GM21360 (cell line): ENCODE results near the gene RNASEL.

Experiments used
- ATAC-seq: cut with Tn5 transposase; IDR thresholded peaks from one replicate; pipeline ENCODE4 v1.9.1; 2021; ENCODE audit warnings: mild to moderate bottlenecking, moderate library complexity; ENCODE audit not compliant: unreplicated experiment

The RNASEL gene

GRCh38 chr1:182621906-182622305 lies 32.9 kb upstream of the RNASEL start:
- ATAC-seq = no peak

GRCh38 chr1:182620924-182621585 lies 32.0 kb upstream of the RNASEL start:
- no peak for ATAC-seq

DNA sequence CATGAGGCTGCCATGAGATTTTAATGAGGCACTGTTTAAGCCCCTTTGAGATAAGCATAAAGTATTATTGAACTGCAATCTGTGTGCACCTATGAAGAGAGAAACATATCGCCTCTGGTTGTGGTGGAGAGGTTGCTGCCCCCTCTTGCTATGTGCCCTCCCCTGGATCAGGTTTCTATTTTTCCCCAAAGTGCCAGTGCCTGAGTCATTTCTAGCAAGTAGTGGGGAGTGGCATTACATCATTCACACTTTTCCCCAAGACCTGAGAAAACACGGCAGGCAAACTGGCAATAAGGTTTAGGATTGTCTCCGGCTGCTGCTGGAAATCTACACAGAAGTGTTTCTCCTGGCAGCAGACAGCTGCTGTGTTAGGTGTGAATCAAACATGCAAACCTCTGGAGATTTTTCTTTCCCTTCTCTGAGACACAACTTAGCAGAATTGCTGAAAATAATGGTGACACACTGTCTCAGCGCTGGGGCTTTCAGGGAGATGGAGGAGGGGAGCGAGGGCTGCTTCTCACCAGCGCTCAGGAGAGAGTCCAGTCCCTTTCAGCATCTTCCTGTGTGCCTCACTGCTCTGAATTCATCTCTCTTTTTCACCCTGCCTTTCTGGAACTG lies 28.8 kb upstream of the RNASEL start:
- ATAC-seq = no peak

DNA sequence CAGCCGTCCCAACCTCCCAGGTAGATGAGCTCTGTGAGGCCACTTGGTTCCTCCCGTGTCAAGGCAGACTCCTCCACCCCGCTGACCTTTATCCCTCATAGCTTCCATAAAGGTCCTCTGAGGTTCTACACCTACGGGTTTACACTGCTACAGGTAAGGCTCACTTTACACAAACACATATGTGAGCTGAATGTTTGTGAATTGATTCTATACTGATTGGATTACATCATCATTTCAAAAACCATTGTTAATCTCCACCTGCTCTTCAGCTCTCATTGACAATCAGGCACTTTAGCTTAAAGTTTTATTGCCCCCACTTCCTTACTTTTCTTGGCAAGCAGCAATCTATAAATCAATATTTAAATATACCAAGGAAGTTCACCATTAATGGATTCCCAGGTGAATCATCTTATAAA lies 28.0 kb upstream of the RNASEL start:
- no peak for ATAC-seq

DNA sequence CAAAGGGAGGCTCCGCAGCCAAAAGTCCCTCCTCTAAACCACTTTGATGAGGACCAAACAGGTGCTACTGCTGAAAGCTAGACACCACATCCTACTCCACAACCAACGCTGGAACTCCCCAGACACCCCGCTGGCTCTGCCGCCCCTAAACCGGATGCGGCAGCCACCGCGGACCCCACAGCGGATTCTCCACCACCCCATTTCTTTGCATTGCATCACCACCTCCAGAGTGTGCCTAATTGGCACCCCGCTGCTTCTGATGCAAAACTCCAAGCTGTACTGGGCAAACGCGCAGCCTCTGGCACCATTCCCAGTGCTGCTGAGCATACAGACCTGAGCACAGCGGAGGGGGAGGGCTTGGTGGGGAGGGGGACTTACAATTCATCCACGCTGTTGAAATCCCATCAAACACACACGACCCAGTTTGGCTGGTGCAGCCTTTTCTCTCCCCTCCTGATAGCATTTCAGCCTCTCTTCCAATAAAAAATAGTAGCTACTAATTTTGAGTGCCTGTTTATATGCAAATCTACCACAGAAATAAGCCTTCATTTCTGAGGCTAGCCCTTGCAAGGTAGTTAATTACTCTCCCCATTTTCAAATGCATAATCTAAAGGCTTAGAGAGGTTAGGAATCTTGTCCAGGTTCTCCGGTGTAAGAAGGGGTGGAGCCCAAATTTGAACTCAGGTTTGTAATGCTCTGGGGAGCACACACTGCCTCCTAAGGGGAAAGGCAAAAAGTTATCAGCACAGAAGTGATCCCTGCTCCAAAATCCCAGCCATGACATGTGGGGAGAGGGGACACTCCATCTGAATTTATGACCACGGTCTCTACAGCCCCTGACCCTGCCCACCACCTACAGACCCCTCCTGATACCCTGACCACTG lies 27.3 kb upstream of the RNASEL start:
- ATAC-seq = peak; percentile 67

- ATAC-seq = peak; percentile 20
Observed at GRCh38 chr1:182615468-182616129, 26.5 kb upstream of the RNASEL start.

- peak; percentile 49 for ATAC-seq
Observed at GRCh38 chr1:182614796-182615454, 25.9 kb upstream of the RNASEL start.

GRCh38 chr1:182611787-182612186 lies 22.7 kb upstream of the RNASEL start:
- ATAC-seq = no peak

DNA sequence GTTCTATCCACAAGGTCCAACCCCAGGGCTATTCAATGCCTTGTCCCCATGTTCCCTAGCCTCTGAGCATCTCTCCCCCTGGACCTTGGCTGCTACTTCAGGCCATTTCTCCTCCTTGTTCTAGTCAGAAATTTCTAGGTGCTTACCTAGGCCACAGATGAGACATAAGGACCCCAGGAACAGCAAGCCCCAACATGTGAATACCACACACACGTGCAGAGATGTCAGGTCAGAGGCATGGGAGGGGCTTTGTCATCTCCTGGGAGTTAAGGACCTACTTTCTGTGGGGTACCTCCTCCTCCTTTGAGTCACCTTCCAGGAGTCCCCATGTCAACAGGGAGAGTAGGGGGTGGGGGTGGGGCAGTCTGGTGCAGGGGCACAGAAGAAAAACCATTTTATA lies 22.3 kb upstream of the RNASEL start:
- no peak for ATAC-seq

DNA sequence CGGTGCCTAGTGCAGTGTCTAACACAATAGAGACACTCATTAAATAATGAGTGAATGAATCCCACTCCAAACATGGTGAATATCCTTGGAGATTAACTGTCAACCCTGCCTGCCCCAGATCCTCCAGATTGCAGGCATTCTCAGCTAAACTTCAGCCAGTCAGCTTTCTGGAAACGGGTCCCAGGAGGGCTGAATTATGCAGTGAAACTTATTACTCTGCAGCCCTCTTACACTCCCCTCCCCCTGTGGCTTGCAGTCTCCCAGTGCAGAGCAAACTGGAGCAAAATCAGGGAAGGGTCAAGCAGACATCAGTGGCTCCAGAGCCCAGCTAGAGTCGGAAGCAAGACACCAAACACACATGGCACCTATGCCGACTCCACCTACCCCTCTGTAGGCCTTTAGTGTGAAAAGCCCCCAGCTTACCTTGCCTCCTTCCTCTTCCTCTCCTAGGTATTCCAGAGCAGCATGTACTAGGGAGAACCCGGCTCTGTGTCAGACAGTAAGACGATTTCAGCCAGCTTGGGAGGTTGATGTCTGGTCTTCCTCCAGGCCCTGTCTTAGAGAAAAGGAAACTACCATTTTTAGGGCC lies 21.6 kb upstream of the RNASEL start:
- ATAC-seq = no peak

- ATAC-seq = no peak
Observed at GRCh38 chr1:182608845-182609610, 20.0 kb upstream of the RNASEL start.

DNA sequence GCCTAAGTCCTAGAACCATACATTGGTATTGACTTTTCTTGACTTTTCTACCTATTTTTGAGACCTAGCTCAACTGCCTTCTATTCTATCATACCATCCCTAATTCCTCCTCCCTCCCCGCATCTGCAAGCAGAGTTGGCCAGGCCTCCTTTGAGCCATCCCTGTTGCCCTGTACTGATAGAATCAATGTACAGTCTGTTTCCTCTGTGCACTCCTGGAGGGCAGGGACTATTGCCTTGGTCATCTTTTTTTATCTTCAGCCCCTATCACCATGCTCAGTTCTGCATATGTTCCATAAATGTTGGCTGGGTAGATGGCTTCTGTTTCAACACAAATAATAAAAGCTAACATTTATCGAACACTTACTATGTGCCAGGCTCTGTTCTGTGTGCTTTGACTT lies 19.2 kb upstream of the RNASEL start:
- no peak for ATAC-seq

- no peak for ATAC-seq
Observed at GRCh38 chr1:182607566-182607965, 18.5 kb upstream of the RNASEL start.

- peak; percentile 82 for ATAC-seq
Observed at GRCh38 chr1:182604175-182605164, 15.4 kb upstream of the RNASEL start, which contains the start of gene RGS16. Gene RGS16, minus strand, starts transcription at chr1:182604389. Its CDS starts 130 bp downstream, at chr1:182604259.

- ATAC-seq = peak; percentile 10
Observed at GRCh38 chr1:182603646-182604174, 14.7 kb upstream of the RNASEL start.

DNA sequence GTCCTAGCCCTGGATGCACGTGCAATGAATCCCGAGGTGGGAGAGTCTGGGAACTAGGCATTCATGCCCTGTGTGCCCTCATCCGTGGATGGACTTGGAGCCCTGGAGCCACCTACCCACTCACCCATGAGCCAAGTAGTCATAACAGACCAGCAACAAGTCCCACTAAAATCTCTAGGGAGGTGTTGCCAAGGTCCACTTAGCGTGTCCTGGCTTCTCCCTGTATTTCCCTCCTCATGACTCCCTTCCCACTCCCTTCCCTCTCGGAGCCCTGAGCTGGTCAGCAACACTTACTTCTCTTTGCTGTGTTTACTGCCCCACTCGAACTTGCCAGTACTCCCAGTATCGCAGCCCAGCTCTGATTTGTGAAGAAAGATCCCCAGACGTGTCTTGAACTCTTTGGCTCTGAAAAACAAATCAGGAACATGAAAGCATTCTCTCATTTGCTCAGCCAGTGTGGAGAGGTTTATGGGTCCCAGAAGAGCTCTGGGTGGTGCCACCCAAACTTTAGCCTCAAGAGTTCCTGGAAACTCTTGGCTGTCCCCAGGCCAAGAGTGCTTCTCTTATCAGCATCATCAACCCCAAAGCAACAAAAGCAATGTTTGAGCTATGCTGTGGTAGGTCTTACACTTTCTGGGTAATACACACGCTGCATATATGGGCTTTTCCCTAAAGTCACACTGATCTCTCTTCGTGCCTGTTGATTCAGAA lies 14.0 kb upstream of the RNASEL start:
- no peak for ATAC-seq

DNA sequence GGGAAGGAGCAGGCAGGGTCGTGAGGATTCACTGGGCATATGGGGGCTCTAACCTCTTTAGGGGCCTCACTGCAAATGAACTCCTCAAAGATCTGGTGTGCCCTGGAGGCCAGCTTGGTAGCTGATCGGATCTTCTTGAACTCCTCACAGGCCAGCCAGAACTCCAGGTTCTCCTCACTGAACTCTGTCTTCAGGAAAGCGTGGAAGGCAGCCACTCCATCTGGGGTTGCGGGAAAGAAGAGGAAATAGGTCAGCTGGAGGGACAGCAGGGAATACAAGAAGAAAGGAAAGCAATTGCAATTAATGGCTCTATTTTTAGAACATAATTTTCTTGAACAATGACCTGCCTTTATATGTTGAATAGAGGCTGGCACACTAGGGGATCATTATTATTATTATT lies 12.9 kb upstream of the RNASEL start:
- ATAC-seq = no peak

DNA sequence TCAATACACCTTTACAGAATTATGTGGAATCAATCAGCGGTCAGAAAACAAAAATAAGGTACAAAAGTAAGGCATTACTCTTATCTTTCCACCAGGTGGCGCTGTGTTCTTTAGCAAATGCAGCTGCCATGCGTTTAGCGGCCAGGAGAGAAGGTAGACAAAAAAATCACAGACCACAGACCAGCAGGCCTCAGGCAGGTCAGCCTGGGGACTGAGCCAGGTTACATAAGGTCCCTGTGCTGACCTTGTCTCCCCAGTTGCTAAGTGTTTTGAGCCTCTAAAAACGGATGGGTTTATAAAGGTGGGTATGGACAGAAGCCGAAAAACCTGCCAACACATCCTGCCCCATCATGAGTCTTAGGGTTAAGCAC lies 12.3 kb upstream of the RNASEL start:
- no peak for ATAC-seq
